ENCODE measurements around the gene DDX49.

Gene DDX49

GRCh38 chr19:18919086-18919899, at the start of gene DDX49, which contains the start of gene COPE:
Gene DDX49, plus strand, starts transcription at chr19:18919715. Its CDS starts 27 bp downstream, at chr19:18919742.
Gene COPE, minus strand, starts transcription at chr19:18919387. Its CDS starts 39 bp downstream, at chr19:18919348.
- TF ChIP-seq, protein P1, sequence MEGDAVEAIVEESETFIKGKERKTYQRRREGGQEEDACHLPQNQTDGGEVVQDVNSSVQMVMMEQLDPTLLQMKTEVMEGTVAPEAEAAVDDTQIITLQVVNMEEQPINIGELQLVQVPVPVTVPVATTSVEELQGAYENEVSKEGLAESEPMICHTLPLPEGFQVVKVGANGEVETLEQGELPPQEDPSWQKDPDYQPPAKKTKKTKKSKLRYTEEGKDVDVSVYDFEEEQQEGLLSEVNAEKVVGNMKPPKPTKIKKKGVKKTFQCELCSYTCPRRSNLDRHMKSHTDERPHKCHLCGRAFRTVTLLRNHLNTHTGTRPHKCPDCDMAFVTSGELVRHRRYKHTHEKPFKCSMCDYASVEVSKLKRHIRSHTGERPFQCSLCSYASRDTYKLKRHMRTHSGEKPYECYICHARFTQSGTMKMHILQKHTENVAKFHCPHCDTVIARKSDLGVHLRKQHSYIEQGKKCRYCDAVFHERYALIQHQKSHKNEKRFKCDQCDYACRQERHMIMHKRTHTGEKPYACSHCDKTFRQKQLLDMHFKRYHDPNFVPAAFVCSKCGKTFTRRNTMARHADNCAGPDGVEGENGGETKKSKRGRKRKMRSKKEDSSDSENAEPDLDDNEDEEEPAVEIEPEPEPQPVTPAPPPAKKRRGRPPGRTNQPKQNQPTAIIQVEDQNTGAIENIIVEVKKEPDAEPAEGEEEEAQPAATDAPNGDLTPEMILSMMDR (IDR thresholded peaks at IDR 0.05; ENCODE audit: low read depth, low read length, missing control alignments), result no peak
- peak; percentile 100 for DNase-seq (ENCODE audit: extremely low read depth, low read depth)
- peak within 1 kb of the TSS; percentile 97 for H3K4me3 ChIP-seq (replicated peaks; ENCODE audit: low read depth, low read length)

GRCh38 chr19:18869781-18870530, 49.6 kb upstream of the DDX49 start:
- no peak overlapping the region for H3K4me3 ChIP-seq (replicated peaks; ENCODE audit: low read depth, low read length)
- DNase-seq (ENCODE audit: extremely low read depth, low read depth), result no peak
- TF ChIP-seq, protein P1 (IDR thresholded peaks at IDR 0.05; ENCODE audit: low read depth, low read length, missing control alignments), result no peak

DNA sequence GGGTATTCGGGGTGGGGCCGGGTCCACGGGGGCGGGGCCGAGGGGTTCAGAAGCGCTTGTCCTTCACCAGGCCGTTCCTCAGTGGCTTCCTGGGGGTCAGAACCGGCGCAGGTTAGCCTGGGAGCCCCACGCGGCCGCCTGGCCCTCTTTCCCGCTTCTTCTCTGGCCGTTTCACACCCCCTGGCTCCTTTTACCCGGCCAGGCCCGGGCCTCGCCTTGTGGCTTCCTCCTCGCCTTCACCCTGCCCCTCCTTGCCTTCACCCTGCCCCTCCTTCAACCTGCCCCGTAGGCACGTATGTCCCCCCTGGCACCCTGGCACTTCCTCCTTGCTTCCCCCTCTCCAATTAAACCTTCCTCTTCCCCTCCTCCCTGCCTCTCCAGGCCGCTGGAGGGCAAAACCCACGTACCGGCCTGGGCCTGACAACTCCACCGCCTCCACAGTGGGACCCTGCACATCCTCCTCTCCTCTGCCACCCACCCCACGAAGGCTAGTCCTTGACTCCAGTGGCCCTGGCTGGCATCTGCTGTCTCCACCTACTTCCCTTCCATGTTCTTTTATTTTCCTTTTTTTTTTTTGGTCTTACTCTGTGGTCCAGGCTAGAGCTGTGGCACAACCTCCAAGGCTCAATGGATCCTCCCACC, 48.9 kb upstream of the DDX49 start:
- H3K4me3 ChIP-seq (replicated peaks; ENCODE audit: low read depth, low read length), result no peak overlapping the region
- TF ChIP-seq, protein P1 (IDR thresholded peaks at IDR 0.05; ENCODE audit: low read depth, low read length, missing control alignments), result no peak
- DNase-seq (ENCODE audit: extremely low read depth, low read depth), result no peak

GRCh38 chr19:18871543-18871942, 48.0 kb upstream of the DDX49 start:
- TF ChIP-seq, protein P1 (IDR thresholded peaks at IDR 0.05; ENCODE audit: low read depth, low read length, missing control alignments), result no peak
- H3K4me3 ChIP-seq (replicated peaks; ENCODE audit: low read depth, low read length), result no peak overlapping the region
- no peak for DNase-seq (ENCODE audit: extremely low read depth, low read depth)

DNA sequence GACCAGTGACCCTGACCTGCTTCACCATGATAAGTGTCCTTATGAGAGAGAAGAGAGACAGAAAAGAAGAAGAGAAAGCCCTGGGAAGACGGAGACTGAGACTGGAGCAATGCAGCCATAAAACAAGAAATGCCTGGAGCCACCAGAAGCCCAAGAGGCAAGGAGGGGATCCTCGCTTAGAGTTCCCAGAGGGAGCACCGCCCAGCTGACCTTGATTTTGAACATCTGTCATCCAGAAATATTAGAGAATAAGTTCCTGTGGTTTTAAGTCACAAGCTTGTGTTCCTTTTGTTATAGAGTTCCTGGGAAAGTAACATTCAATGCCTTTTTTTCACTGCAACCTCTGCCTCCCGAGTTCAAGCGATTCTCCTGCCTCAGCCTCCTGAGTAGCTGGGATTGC, 43.8 kb upstream of the DDX49 start:
- DNase-seq (ENCODE audit: extremely low read depth, low read depth), result peak; percentile 42
- no peak overlapping the region for H3K4me3 ChIP-seq (replicated peaks; ENCODE audit: low read depth, low read length)
- TF ChIP-seq, protein P1 (IDR thresholded peaks at IDR 0.05; ENCODE audit: low read depth, low read length, missing control alignments), result no peak

GRCh38 chr19:18876865-18877264, 42.6 kb upstream of the DDX49 start:
- TF ChIP-seq, protein P1 (IDR thresholded peaks at IDR 0.05; ENCODE audit: low read depth, low read length, missing control alignments), result no peak
- H3K4me3 ChIP-seq (replicated peaks; ENCODE audit: low read depth, low read length), result no peak overlapping the region
- no peak for DNase-seq (ENCODE audit: extremely low read depth, low read depth)

All from HFF-Myc (cell line).